H4 (cell line): ENCODE results near the gene ABCA4. TPM values are rescaled to one million over a fixed set of nuclear protein-coding genes. Genes with fewer than 3 reads are reported as not detected.

ENCODE experiments used
- DNase-seq: peaks from one replicate; pipeline ENCODE4 v3.0.0-alpha.2; 2015; ENCODE audit warnings: low spot score
- total RNA-seq: library from RNA; depleted of rRNA; stranded (reverse); fragments of >200 nt; shearing (Covaris generic); gene quantifications from 2 replicates; pipeline ENCODE4 v1.2.3, GENCODE V29; 2014

ABCA4 gene
- total RNA-seq, 1 experiment from 2014 or later, result 1.1 TPM

- no peak for DNase-seq
Observed at GRCh38 chr1:94050675-94051074, 70.3 kb downstream of the ABCA4 start.

GRCh38 chr1:94050254-94050653 is 70.7 kb downstream of the ABCA4 start:
- DNase-seq, result no peak

- DNase-seq, result no peak
Observed at GRCh38 chr1:94049791-94050190, 71.2 kb downstream of the ABCA4 start.

GRCh38 chr1:94048413-94049164 is 72.4 kb downstream of the ABCA4 start:
- no peak for DNase-seq

GRCh38 chr1:94047949-94048348 is 73.0 kb downstream of the ABCA4 start:
- no peak for DNase-seq

GRCh38 chr1:94045465-94046056 is 75.4 kb downstream of the ABCA4 start:
- DNase-seq, result peak; percentile 78

GRCh38 chr1:94044891-94045290 is 76.1 kb downstream of the ABCA4 start:
- DNase-seq, result no peak

GRCh38 chr1:94044290-94044790 is 76.6 kb downstream of the ABCA4 start:
- no peak for DNase-seq

- no peak for DNase-seq
Observed at GRCh38 chr1:94043738-94044289, 77.1 kb downstream of the ABCA4 start.

GRCh38 chr1:94042388-94042787 is 78.6 kb downstream of the ABCA4 start:
- DNase-seq, result no peak

GRCh38 chr1:94039871-94040569 is 80.9 kb downstream of the ABCA4 start:
- DNase-seq, result peak; percentile 21

- peak; percentile 65 for DNase-seq
Observed at GRCh38 chr1:94039514-94039870, 81.5 kb downstream of the ABCA4 start.

- DNase-seq, result no peak
Observed at GRCh38 chr1:94038511-94038910, 82.4 kb downstream of the ABCA4 start.

- no peak for DNase-seq
Observed at GRCh38 chr1:94037392-94038229, 83.3 kb downstream of the ABCA4 start.

- DNase-seq, result peak; percentile 81
Observed at GRCh38 chr1:94036730-94037129, 84.2 kb downstream of the ABCA4 start.

GRCh38 chr1:94033849-94034248 is 87.1 kb downstream of the ABCA4 start:
- DNase-seq, result no peak

- DNase-seq, result no peak
Observed at GRCh38 chr1:94032637-94033036, 88.3 kb downstream of the ABCA4 start.

- no peak for DNase-seq
Observed at GRCh38 chr1:94031591-94031990, 89.4 kb downstream of the ABCA4 start.

GRCh38 chr1:94031154-94031553 is 89.8 kb downstream of the ABCA4 start:
- no peak for DNase-seq

GRCh38 chr1:94029130-94029993 is 91.6 kb downstream of the ABCA4 start:
- no peak for DNase-seq
